Naive B cell (primary cell): ENCODE data around the gene MEMO1. TPM values are rescaled to one million over a fixed set of nuclear protein-coding genes. Genes with fewer than 3 reads are reported as not detected.
A peak's percentile ranks its signal among the peaks of the same experiment; 100 is the strongest.
"Not testable (repeated sequence)": the region's sequence is repeated elsewhere in the genome, so short reads cannot be mapped to it uniquely, and the experiment has no call there.

Experiments
- ATAC-seq, 2 donors: fragments of 150-1000 bp; cut with Tn5 transposase; 2 replicates each; pipeline ENCODE4 v1.10.0; 2021; ENCODE audit warnings: low read depth in 2 of 2, mild to moderate bottlenecking in 2 of 2, moderate library complexity in 2 of 2
- DNase-seq: peaks from one replicate; pipeline ENCODE4 v3.0.0; 2022
- H3K27ac Mint-ChIP-seq, 6 donors: one replicate each; pipeline ENCODE4 v1.8.0; 2020 to 2022; ENCODE audit warnings: mild to moderate bottlenecking in 6 of 6, mixed read lengths in 6 of 6, moderate library complexity in 5 of 6, inconsistent platforms in 2 of 6
- H3K27me3 Mint-ChIP-seq, 3 donors: one replicate each; pipeline ENCODE4 v1.8.0; 2021 to 2022; ENCODE audit warnings: mixed read lengths in 3 of 3, mild to moderate bottlenecking in 1 of 3
- H3K36me3 Mint-ChIP-seq, 2 donors: one replicate each; pipeline ENCODE4 v1.8.0; 2020 to 2022; ENCODE audit warnings: mixed read lengths in 2 of 2, inconsistent platforms in 1 of 2, mild to moderate bottlenecking in 1 of 2
- H3K4me1 Mint-ChIP-seq, 3 donors: one replicate each; pipeline ENCODE4 v1.8.0; 2020 to 2022; ENCODE audit warnings: mixed read lengths in 3 of 3, inconsistent platforms in 1 of 3, mild to moderate bottlenecking in 1 of 3, moderate library complexity in 1 of 3
- H3K4me3 Mint-ChIP-seq, 8 donors: one replicate each; pipeline ENCODE4 v1.8.0; 2020 to 2022; ENCODE audit warnings: mild to moderate bottlenecking in 8 of 8, mixed read lengths in 8 of 8, moderate library complexity in 8 of 8, inconsistent platforms in 2 of 8
- H3K9me3 Mint-ChIP-seq, 7 donors: one replicate each; pipeline ENCODE4 v1.8.0; 2020 to 2022; ENCODE audit warnings: mixed read lengths in 7 of 7, mild to moderate bottlenecking in 5 of 7, inconsistent platforms in 2 of 7, moderate library complexity in 1 of 7
- polyA plus RNA-seq, 6 donors: library from polyadenylated mRNA; unstranded; fragments of 300-500 nt; fragmentation: Illumina TruSeq; gene quantifications; one replicate each; pipeline ENCODE4 v1.2.3, GENCODE V29; 2021; ENCODE audit warnings: low read depth in 6 of 6

MEMO1 gene
- polyA plus RNA-seq, 6 donors from 2014 or later, result 45.8 to 85.6 (median 53.1) TPM

GRCh38 chr2:31989946-31990345 is 20.9 kb downstream of the MEMO1 start:
- ATAC-seq, result no peak
- H3K4me1 Mint-ChIP-seq, result peaks cover 22 to 53% (median 43%) of the 10 kb centered on the region in 3 donors
- no peaks in the 10 kb centered on the region for H3K9me3 Mint-ChIP-seq
- H3K4me3 Mint-ChIP-seq, result no peak overlapping the region
- H3K27ac Mint-ChIP-seq, result peak overlapping the region in 1 of 6 donors; percentile 38
- DNase-seq, result no peak
- no peaks in the 10 kb centered on the region for H3K27me3 Mint-ChIP-seq
- no peaks in the 10 kb centered on the region for H3K36me3 Mint-ChIP-seq

GRCh38 chr2:31987454-31988220 is 23.2 kb downstream of the MEMO1 start:
- Mint-ChIP-seq H3K9me3 (peaks cover 0 to 1% (median 0%) of the 10 kb centered on the region in 7 donors), H3K4me1 (peaks cover 21 to 45% (median 44%) of the 10 kb centered on the region in 3 donors), H3K36me3 (peaks cover 0 to 7% of the 10 kb centered on the region in 2 donors), H3K27me3 (no peaks in the 10 kb centered on the region), H3K4me3 (no peak overlapping the region), H3K27ac (peak overlapping the region in 2 of 6 donors; percentile 59 to 67)
- ATAC-seq (no peak), DNase-seq (no peak)

GRCh38 chr2:31986906-31987305 is 23.9 kb downstream of the MEMO1 start:
- H3K36me3 Mint-ChIP-seq, result peaks cover 0 to 7% of the 10 kb centered on the region in 2 donors
- ATAC-seq, result no peak
- peaks cover 0 to 1% (median 0%) of the 10 kb centered on the region in 7 donors for H3K9me3 Mint-ChIP-seq
- H3K4me1 Mint-ChIP-seq, result peaks cover 22 to 45% (median 39%) of the 10 kb centered on the region in 3 donors
- peak overlapping the region in 4 of 6 donors; percentile 61 to 79 (median 64) for H3K27ac Mint-ChIP-seq
- no peak for DNase-seq
- H3K27me3 Mint-ChIP-seq, result no peaks in the 10 kb centered on the region
- H3K4me3 Mint-ChIP-seq, result peak overlapping the region in 1 of 8 donors; percentile 64

GRCh38 chr2:31983762-31984467 is 26.9 kb downstream of the MEMO1 start:
- peaks cover 0 to 1% (median 0%) of the 10 kb centered on the region in 7 donors for H3K9me3 Mint-ChIP-seq
- H3K4me1 Mint-ChIP-seq, result peaks cover 31 to 50% (median 48%) of the 10 kb centered on the region in 3 donors
- peaks cover 0 to 7% of the 10 kb centered on the region in 2 donors for H3K36me3 Mint-ChIP-seq
- peak overlapping the region in 4 of 6 donors; percentile 39 to 74 (median 44) for H3K27ac Mint-ChIP-seq
- H3K27me3 Mint-ChIP-seq, result no peaks in the 10 kb centered on the region
- no peak overlapping the region for H3K4me3 Mint-ChIP-seq
- DNase-seq (no peak), ATAC-seq (no peak)

GRCh38 chr2:31980674-31981356 is 30.0 kb downstream of the MEMO1 start:
- Mint-ChIP-seq H3K27me3 (no peaks in the 10 kb centered on the region), H3K4me1 (peaks cover 31 to 45% (median 39%) of the 10 kb centered on the region in 3 donors), H3K4me3 (peak overlapping the region in 7 of 8 donors; percentile 0 to 52 (median 29)), H3K36me3 (peaks cover 0 to 7% of the 10 kb centered on the region in 2 donors), H3K9me3 (peaks cover 0 to 1% (median 0%) of the 10 kb centered on the region in 7 donors), H3K27ac (peak overlapping the region; percentile 73 to 94 (median 89))
- peak; percentile 74 for DNase-seq
- ATAC-seq, result peak; percentile 99

GRCh38 chr2:31979956-31980355 is 30.9 kb downstream of the MEMO1 start:
- Mint-ChIP-seq H3K9me3 (peaks cover 0 to 1% (median 0%) of the 10 kb centered on the region in 7 donors), H3K36me3 (peaks cover 0 to 7% of the 10 kb centered on the region in 2 donors), H3K4me1 (peaks cover 34 to 49% (median 39%) of the 10 kb centered on the region in 3 donors), H3K27ac (peak overlapping the region in 1 of 6 donors; percentile 77), H3K4me3 (no peak overlapping the region), H3K27me3 (no peaks in the 10 kb centered on the region)
- ATAC-seq (no peak), DNase-seq (no peak)

GRCh38 chr2:31979018-31979417 is 31.8 kb downstream of the MEMO1 start:
- no peak for DNase-seq
- ATAC-seq, result no peak
- Mint-ChIP-seq H3K36me3 (peaks cover 0 to 5% of the 10 kb centered on the region in 2 donors), H3K4me3 (peak overlapping the region in 1 of 8 donors; percentile 78), H3K9me3 (peaks cover 0 to 1% (median 0%) of the 10 kb centered on the region in 7 donors), H3K27ac (peak overlapping the region in 5 of 6 donors; percentile 29 to 92 (median 79)), H3K4me1 (peaks cover 34 to 54% (median 41%) of the 10 kb centered on the region in 3 donors), H3K27me3 (no peaks in the 10 kb centered on the region)

- ATAC-seq, result no peak
- Mint-ChIP-seq H3K27me3 (no peaks in the 10 kb centered on the region), H3K27ac (peak overlapping the region in 1 of 6 donors; percentile 35), H3K4me3 (peak overlapping the region in 1 of 8 donors; percentile 51), H3K9me3 (no peaks in the 10 kb centered on the region), H3K36me3 (no peaks in the 10 kb centered on the region), H3K4me1 (peaks cover 37 to 57% (median 41%) of the 10 kb centered on the region in 3 donors)
- DNase-seq, result no peak
Observed at GRCh38 chr2:31978436-31978835, 32.4 kb downstream of the MEMO1 start.

GRCh38 chr2:31973665-31974064 is 37.1 kb downstream of the MEMO1 start:
- Mint-ChIP-seq H3K4me1 (peaks cover 28 to 46% (median 40%) of the 10 kb centered on the region in 3 donors), H3K9me3 (no peaks in the 10 kb centered on the region), H3K4me3 (no peak overlapping the region), H3K27ac (peak overlapping the region in 2 of 6 donors; percentile 25 to 60), H3K36me3 (no peaks in the 10 kb centered on the region), H3K27me3 (no peaks in the 10 kb centered on the region)
- no peak for DNase-seq
- no peak for ATAC-seq

GRCh38 chr2:31972059-31972458 is 38.7 kb downstream of the MEMO1 start:
- ATAC-seq (no peak), DNase-seq (no peak)
- no peaks in the 10 kb centered on the region for H3K27me3 Mint-ChIP-seq
- no peaks in the 10 kb centered on the region for H3K36me3 Mint-ChIP-seq
- peaks cover 30 to 51% (median 39%) of the 10 kb centered on the region in 3 donors for H3K4me1 Mint-ChIP-seq
- H3K27ac Mint-ChIP-seq, result peak overlapping the region in 2 of 6 donors; percentile 42 to 91
- no peaks in the 10 kb centered on the region for H3K9me3 Mint-ChIP-seq
- no peak overlapping the region for H3K4me3 Mint-ChIP-seq

GRCh38 chr2:31969178-31969577 is 41.6 kb downstream of the MEMO1 start:
- ATAC-seq (no peak), DNase-seq (no peak)
- H3K4me1 Mint-ChIP-seq, result peaks cover 35 to 51% (median 43%) of the 10 kb centered on the region in 3 donors
- H3K27ac Mint-ChIP-seq, result no peak overlapping the region
- H3K4me3 Mint-ChIP-seq, result no peak overlapping the region
- no peaks in the 10 kb centered on the region for H3K36me3 Mint-ChIP-seq
- no peaks in the 10 kb centered on the region for H3K27me3 Mint-ChIP-seq
- no peaks in the 10 kb centered on the region for H3K9me3 Mint-ChIP-seq

GRCh38 chr2:31967790-31968189 is 43.0 kb downstream of the MEMO1 start:
- ATAC-seq (no peak), DNase-seq (no peak)
- Mint-ChIP-seq H3K27me3 (no peaks in the 10 kb centered on the region), H3K27ac (no peak overlapping the region), H3K9me3 (no peaks in the 10 kb centered on the region), H3K4me1 (peaks cover 33 to 48% (median 36%) of the 10 kb centered on the region in 3 donors), H3K36me3 (peaks cover 0 to 7% of the 10 kb centered on the region in 2 donors), H3K4me3 (no peak overlapping the region)

- DNase-seq, ATAC-seq, H3K4me3 Mint-ChIP-seq, H3K9me3 Mint-ChIP-seq, H3K27me3 Mint-ChIP-seq: not testable (repeated sequence)
- H3K27ac Mint-ChIP-seq, result peak overlapping the region in 1 of 6 donors; percentile 62
- H3K4me1 Mint-ChIP-seq, result peaks cover 30 to 50% (median 38%) of the 10 kb centered on the region in 3 donors
- peaks cover 0 to 10% of the 10 kb centered on the region in 2 donors for H3K36me3 Mint-ChIP-seq
Observed at GRCh38 chr2:31966402-31966801, 44.4 kb downstream of the MEMO1 start.
